Subcutaneous abdominal adipose tissue (tissue), 5 donors: ENCODE results near the gene MICU1.

Experiments used
- H3K27ac ChIP-seq: one replicate; pipeline ENCODE4 v1.7.0; 2013; ENCODE audit warnings: low read depth, mild to moderate bottlenecking, inconsistent platforms, low read length, moderate library complexity
- H3K27me3 ChIP-seq, 5 donors: one replicate each; pipeline ENCODE4 v1.7.0; 2013; ENCODE audit warnings: low read length in 5 of 5, inconsistent platforms in 1 of 5; ENCODE audit not compliant: control insufficient read depth in 5 of 5, insufficient read depth in 4 of 5
- H3K36me3 ChIP-seq, 5 donors: one replicate each; pipeline ENCODE4 v1.7.0; 2013; ENCODE audit warnings: low read length in 5 of 5; ENCODE audit not compliant: control insufficient read depth in 5 of 5, insufficient read depth in 5 of 5
- H3K4me1 ChIP-seq, 5 donors: one replicate each; pipeline ENCODE4 v1.7.0; 2013; ENCODE audit warnings: low read length in 5 of 5, mild to moderate bottlenecking in 3 of 5, moderate library complexity in 1 of 5; ENCODE audit not compliant: control insufficient read depth in 5 of 5, insufficient read depth in 5 of 5
- H3K4me3 ChIP-seq, 5 donors: one replicate each; pipeline ENCODE4 v1.7.0; 2013; ENCODE audit warnings: low read length in 5 of 5, low read depth in 1 of 5
- H3K9ac ChIP-seq, 5 donors: one replicate each; pipeline ENCODE4 v1.7.0; 2013; ENCODE audit warnings: low read length in 5 of 5, mild to moderate bottlenecking in 4 of 5, moderate library complexity in 3 of 5
- H3K9me3 ChIP-seq, 5 donors: one replicate each; pipeline ENCODE4 v1.7.0; 2013; ENCODE audit warnings: low read length in 5 of 5; ENCODE audit not compliant: control insufficient read depth in 5 of 5
- donor health status: healthy.
- donor health status: healthy.
- donor health status: healthy.
- donor health status: healthy.
- donor health status: healthy.

MICU1 gene

DNA sequence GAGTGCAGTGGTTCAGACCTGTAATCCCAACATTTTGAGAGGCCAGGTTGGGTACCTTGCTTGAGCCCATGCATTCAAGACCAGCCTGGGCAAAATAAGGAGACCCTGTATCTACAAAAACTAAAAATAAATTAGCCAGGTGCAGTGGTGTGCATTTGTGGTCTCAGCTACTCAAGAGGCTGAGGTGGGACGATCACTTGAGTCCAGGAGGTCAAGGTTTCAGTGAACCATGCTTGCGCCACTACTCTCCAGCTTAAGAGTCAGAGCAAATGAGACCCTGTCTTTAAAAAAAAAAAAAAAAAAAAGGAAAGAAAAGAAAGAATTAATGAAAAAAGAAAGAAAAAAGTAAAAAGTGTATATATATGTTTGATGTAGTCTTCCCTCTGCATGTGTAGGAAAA, 24.7 kb downstream of the MICU1 start:
- Histone ChIP-seq H3K36me3 (no peaks in the 10 kb centered on the region), H3K9me3 (no peaks in the 10 kb centered on the region), H3K4me1 (peaks cover 0 to 5% (median 2%) of the 10 kb centered on the region in 5 donors), H3K9ac (no peak overlapping the region), H3K27ac (no peak overlapping the region), H3K27me3 (no peaks in the 10 kb centered on the region), H3K4me3 (no peak overlapping the region)

DNA sequence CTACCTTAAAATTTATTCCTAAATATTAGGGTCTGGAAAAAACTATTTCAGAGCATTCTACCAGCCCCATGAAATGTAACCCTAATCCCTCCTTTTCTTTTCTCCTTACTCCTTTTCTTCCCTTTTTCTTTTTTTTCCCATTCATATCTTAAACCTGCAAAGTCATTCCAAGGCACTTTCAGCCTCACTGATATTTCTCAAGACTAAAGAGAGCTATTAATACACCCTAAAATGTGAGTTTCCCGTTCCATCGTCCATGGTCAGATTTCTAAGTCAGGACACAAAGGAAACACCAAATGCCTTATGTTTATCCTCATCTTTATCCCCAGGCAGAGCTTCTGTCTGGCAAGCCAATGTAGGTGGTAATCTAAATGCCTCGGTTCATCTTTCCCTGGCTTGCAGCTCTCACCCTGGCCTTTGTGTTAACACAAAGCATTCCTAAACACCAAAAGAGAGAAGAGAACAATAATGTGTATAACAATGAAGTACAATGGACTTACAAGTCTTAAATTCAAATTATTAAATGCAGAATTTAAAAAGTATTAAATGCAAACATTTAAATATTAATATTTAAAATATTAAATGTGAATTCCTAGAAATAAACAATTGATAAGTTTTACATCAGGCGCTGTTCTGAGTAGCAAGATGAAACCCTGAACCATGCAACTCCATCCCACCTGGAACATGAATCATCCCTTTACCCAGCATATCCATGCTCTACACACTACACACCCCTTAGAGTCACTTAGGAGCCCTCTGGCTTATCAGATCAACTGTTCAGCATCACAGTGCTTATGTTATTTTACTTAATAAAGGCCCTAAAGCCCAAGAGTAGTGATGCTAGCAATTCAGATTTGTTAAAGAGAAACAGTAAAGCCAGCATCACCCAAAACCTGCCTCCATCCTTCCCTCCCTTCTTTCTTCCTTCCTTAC, 26.8 kb downstream of the MICU1 start:
- H3K9ac ChIP-seq: no peak overlapping the region
- H3K9me3 ChIP-seq: no peaks in the 10 kb centered on the region
- no peaks in the 10 kb centered on the region for H3K4me1 ChIP-seq
- H3K27ac ChIP-seq: no peak overlapping the region
- H3K36me3 ChIP-seq: no peaks in the 10 kb centered on the region
- no peaks in the 10 kb centered on the region for H3K27me3 ChIP-seq
- H3K4me3 ChIP-seq: no peak overlapping the region

DNA sequence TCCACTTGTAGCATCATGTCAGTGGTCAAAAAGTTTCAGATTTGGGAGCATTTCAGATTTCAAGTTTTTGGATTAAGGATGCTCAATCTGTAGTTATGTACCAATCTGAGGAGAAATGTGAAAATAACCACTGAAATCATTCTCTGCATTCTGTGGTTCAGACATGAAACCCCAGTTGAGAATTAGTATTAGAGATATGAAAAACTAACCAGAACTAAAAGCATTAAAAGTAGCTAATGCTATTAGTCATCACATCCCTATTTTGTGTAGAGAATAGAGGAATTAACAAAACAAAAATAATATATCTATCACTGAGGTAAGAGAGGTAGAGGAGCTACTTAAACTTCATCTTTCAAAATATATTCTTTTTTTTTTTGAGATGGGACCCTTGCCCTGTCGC, 28.0 kb downstream of the MICU1 start:
- Histone ChIP-seq H3K4me1 (no peaks in the 10 kb centered on the region), H3K9ac (no peak overlapping the region), H3K27me3 (no peaks in the 10 kb centered on the region), H3K9me3 (no peaks in the 10 kb centered on the region), H3K36me3 (no peaks in the 10 kb centered on the region), H3K27ac (no peak overlapping the region), H3K4me3 (no peak overlapping the region)

DNA sequence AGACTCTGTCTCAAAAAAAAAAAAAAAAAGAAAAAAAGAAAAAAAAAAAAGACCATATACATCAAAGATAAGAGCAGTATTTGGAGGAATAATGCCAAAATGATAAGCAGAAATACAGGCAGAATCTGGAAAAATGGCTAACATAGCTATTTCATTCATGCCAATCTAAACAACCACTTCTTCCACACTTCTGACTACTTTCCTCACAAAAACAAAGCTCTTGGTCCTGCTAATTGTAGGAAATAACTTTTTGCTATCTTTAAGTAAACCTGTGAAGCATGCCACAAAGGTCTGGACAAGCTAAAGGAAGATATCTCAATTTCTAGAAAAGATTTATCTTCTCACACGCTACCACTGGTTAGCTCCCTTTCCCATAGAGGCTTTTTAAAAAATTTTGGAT, 30.4 kb downstream of the MICU1 start:
- Histone ChIP-seq H3K9me3 (no peaks in the 10 kb centered on the region), H3K4me3 (no peak overlapping the region), H3K27ac (no peak overlapping the region), H3K36me3 (no peaks in the 10 kb centered on the region), H3K27me3 (no peaks in the 10 kb centered on the region), H3K4me1 (no peaks in the 10 kb centered on the region), H3K9ac (no peak overlapping the region)

DNA sequence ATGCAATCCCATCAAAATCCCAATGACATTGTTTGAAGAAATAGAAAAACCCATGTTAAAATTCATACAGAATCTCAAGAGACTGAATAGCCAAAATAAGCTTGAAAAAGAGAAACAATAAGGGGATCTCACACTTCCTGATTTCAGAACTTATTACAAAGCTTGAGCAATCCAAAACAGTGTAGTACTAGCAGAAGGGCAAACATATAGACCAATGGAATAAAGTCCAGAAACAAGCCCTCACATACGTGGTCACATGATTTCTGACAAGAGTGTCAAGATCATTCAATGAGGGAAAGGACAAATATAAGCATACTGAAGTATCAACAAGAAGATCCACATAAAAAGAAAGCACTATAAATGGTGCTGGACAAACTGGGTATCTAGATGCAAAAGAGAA, 31.9 kb downstream of the MICU1 start:
- H3K27ac ChIP-seq: no peak overlapping the region
- H3K9me3 ChIP-seq: no peaks in the 10 kb centered on the region
- H3K4me3 ChIP-seq: no peak overlapping the region
- no peaks in the 10 kb centered on the region for H3K36me3 ChIP-seq
- no peak overlapping the region for H3K9ac ChIP-seq
- no peaks in the 10 kb centered on the region for H3K4me1 ChIP-seq
- no peaks in the 10 kb centered on the region for H3K27me3 ChIP-seq

DNA sequence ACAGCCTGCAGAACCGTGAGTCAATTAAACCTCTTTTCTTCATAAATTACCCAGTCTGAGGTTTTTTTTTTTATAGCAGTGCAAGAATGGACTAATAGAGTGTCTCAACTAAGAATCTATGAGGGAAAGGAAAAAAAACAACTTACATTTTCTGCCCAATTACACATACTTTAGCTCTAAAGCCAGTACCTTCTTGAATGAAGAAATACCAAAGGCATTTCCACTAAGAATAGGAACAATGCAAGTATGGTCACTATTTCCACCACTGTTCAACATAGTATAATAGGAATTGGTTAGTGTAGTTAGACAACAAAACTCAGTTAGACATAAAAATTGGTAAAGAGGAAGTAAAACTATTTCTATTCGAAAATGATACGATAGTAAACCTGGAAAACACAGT, 37.6 kb downstream of the MICU1 start:
- Histone ChIP-seq H3K36me3 (no peaks in the 10 kb centered on the region), H3K4me1 (peaks cover 0 to 9% (median 0%) of the 10 kb centered on the region in 5 donors), H3K27me3 (no peaks in the 10 kb centered on the region), H3K4me3 (no peak overlapping the region), H3K9me3 (no peaks in the 10 kb centered on the region), H3K27ac (no peak overlapping the region), H3K9ac (no peak overlapping the region)

DNA sequence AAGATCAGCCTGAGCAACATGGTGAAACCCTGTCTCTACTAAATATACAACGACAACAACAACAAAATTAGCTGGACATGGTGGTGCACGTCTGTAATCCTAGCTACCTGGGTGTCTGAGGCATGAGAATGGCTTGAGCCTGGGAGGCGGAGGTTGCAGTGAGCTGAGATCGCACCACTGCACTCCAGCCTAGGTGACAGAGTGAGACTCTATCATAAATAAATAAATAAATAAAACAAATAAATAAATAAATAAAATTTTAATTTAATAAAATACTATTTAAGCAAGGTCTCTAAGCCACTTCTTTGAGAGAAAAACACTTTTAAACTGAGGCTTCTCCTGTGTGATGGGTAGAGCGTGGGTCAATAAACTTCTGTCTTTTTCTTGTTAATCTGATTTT, 38.3 kb downstream of the MICU1 start:
- Histone ChIP-seq H3K36me3 (peaks cover 0 to 2% (median 0%) of the 10 kb centered on the region in 5 donors), H3K4me1 (peaks cover 0 to 9% (median 0%) of the 10 kb centered on the region in 5 donors)

DNA sequence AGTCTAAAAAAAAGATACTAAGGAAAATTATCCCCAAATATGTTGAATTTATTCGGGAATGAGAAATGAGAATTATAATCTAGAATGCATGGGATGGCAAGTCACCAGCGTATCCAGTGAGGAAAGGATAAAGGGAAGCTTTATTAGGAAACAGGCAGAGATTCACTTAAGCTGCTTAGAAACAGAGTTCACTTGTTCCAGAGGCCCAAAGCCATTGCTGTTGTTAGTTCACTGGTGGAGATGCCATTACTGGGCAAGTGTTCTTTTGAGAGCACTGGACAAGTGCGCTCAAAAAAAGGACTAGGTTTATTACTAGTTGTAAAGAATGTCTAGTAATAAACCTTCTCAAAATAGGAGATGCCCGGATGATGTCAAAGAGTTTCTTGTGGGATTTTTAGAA, 51.2 kb downstream of the MICU1 start:
- Histone ChIP-seq H3K27me3 (no peaks in the 10 kb centered on the region), H3K4me3 (no peak overlapping the region), H3K4me1 (no peaks in the 10 kb centered on the region), H3K9me3 (no peaks in the 10 kb centered on the region), H3K9ac (no peak overlapping the region), H3K36me3 (no peaks in the 10 kb centered on the region), H3K27ac (no peak overlapping the region)

More for the DNA sequence above, 38.3 kb downstream of the MICU1 start:
- Histone ChIP-seq H3K27ac (no peak overlapping the region), H3K4me3 (no peak overlapping the region), H3K9ac (no peak overlapping the region), H3K9me3 (no peaks in the 10 kb centered on the region), H3K27me3 (no peaks in the 10 kb centered on the region)

DNA sequence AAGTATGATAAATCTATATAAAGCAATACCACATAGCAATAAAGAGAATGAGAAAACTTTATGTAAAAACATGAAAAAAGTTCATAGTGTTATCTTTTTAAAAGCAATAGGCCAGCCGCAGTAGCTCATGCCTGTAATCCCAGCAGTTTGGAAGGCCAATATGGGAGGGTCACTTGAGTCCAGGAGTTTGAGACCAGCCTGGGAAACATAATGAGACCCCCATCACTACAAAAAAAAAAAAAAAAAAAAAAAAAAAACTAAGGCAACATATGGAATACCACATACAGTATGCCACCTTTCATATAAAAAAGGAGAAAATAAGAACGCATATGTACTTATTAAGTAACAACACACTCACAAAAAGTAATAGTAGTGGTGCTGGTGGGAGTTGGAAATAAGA, 52.8 kb downstream of the MICU1 start:
- no peak overlapping the region for H3K27ac ChIP-seq
- H3K9ac ChIP-seq: no peak overlapping the region
- H3K36me3 ChIP-seq: no peaks in the 10 kb centered on the region
- H3K27me3 ChIP-seq: no peaks in the 10 kb centered on the region
- H3K9me3 ChIP-seq: no peaks in the 10 kb centered on the region
- no peak overlapping the region for H3K4me3 ChIP-seq
- no peaks in the 10 kb centered on the region for H3K4me1 ChIP-seq

DNA sequence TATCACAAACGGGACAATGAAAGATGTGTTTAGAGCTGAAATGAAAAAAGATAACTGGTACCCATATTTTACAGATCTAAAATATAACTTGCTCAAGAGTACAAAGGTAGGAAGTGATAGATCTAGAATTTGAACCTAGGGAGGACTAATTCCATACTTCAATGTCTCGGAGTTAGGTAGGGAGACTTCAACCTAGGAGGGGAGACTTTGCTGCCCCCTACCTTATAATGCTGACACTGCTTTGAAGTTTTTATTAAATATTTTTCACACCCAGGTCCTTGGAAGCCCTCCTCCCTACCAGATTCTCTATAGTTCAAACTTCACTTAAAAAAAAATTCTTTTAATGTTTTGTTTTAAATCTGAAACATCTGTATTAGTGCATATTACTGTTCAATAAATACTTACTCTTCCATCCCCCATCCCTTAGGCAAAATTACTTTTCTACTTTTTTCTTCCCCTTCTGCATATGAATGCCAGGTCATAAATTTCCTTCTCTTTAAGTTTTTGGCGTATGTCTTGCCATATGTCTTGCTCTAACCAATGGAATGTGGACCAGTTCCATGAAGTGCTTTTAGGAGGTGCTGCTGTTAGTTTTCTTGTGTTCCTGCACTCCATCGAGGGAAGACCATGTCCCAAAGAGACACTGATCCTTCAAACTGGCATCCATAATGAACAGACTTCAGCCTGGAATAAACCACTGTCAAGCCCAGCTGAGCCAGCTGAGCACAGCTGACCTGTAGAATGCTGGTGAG, 57.8 kb downstream of the MICU1 start:
- no peak overlapping the region for H3K27ac ChIP-seq
- peaks cover 2 to 10% (median 4%) of the 10 kb centered on the region in 5 donors for H3K36me3 ChIP-seq
- H3K4me1 ChIP-seq: peaks cover 0 to 16% (median 10%) of the 10 kb centered on the region in 5 donors
- H3K9ac ChIP-seq: no peak overlapping the region
- H3K27me3 ChIP-seq: no peaks in the 10 kb centered on the region
- H3K4me3 ChIP-seq: no peak overlapping the region
- H3K9me3 ChIP-seq: no peaks in the 10 kb centered on the region
